Heart right ventricle (tissue), 16 donors: Measurements from ENCODE around the gene IFNL4. TPM values are rescaled to one million over a fixed set of nuclear protein-coding genes. Genes with fewer than 3 reads are reported as not detected.

Experiments
- ATAC-seq, 8 donors: fragments of 200-7000 bp; cut with Tn5 transposase; one replicate each; pipeline ENCODE4 v1.9.1; 2020; ENCODE audit warnings: mild to moderate bottlenecking in 8 of 8, moderate library complexity in 8 of 8, moderate number of reproducible peaks in 1 of 8
- DNase-seq, 2 donors: peaks; one replicate each; pipeline ENCODE4 v3.0.0-alpha.2; 2020
- H3K27ac ChIP-seq, 10 donors: fragments of 200-600 bp; sonication (generic) in 2 of 10; one replicate each; pipeline versions ENCODE4 v1.5.0 to v1.8.0; 2020 to 2022; ENCODE audit warnings: mild to moderate bottlenecking in 3 of 10
- H3K27me3 ChIP-seq, 7 donors: fragments of 200-600 bp; one replicate each; pipeline ENCODE4 v1.8.0; 2021 to 2022; ENCODE audit warnings: mild to moderate bottlenecking in 2 of 7
- H3K36me3 ChIP-seq, 9 donors: fragments of 200-600 bp; sonication (generic) in 1 of 9; one replicate each; pipeline versions ENCODE4 v1.5.0 to v1.8.0; 2020 to 2022; ENCODE audit warnings: mild to moderate bottlenecking in 2 of 9
- H3K4me1 ChIP-seq, 9 donors: fragments of 200-600 bp; sonication (generic) in 1 of 9; one replicate each; pipeline versions ENCODE4 v1.5.0 to v1.8.0; 2020 to 2022; ENCODE audit warnings: mild to moderate bottlenecking in 4 of 9
- H3K4me3 ChIP-seq, 10 donors: fragments of 200-600 bp; sonication (generic) in 2 of 10; one replicate each; pipeline versions ENCODE4 v1.5.0 to v1.8.0; 2020 to 2022; ENCODE audit warnings: mild to moderate bottlenecking in 7 of 10, moderate library complexity in 2 of 10
- H3K9me3 ChIP-seq, 11 donors: fragments of 200-600 bp in 10 of 11; sonication (generic) in 2 of 11; one replicate each; pipeline versions ENCODE4 v1.5.0 to v1.8.0; 2013 to 2022; ENCODE audit warnings: mild to moderate bottlenecking in 2 of 11, control low read depth in 1 of 11, moderate library complexity in 1 of 11
- WGBS, 2 donors: extraction: QIAGEN DNeasy Blood & Tissue Kit; methylation state at CpG; one replicate each; pipeline ENCODE4 v1.1.7; 2013; ENCODE audit warnings: inconsistent platforms in 1 of 2; 5-methylcytosine and 5-hydroxymethylcytosine counted together
- intact Hi-C, 10 donors: fragments of 100-400 bp; cut with DNase I; formaldehyde crosslinking; loops; one replicate each; pipeline versions ENCODE4 v1.11.1 to v1.14.2; 2022
- polyA plus RNA-seq, 2 donors: library from polyadenylated mRNA; stranded (reverse); fragments of 200-250 nt; gene quantifications; one replicate each; pipeline ENCODE4 v1.2.3, GENCODE V29; 2013
- total RNA-seq, 10 donors: library from RNA; stranded (reverse); fragmentation: NEBNext Ultra II Directional in 3 of 10; extraction: Animal tissue kit (Norgen Biotek cat#: 25700) in 3 of 10; gene quantifications; one replicate each; pipeline versions ENCODE4 v1.2.1 to v1.2.4, GENCODE V29; 2021 to 2023
- TF ChIP-seq, protein P1 (sequence below), 9 donors: fragments of 200-600 bp; sonication (generic) in 2 of 9; IDR thresholded peaks; one replicate each; pipeline versions ENCODE4 v1.5.0 to v1.8.0; 2021 to 2022; ENCODE audit warnings: antibody characterized with exemption in 9 of 9, mild to moderate bottlenecking in 5 of 9, moderate library complexity in 1 of 9
- donor health status: Arrhythmogenic right ventricular cardiomyopathy.
- donor health status: ischemic (EF 13 %, LVEDD 7.1; RV severe dilation, severe dysfunction).
- donor health status: healthy with polysubstance abuse.
- donor health status: DM: no; HTN: yes; CAD: no.
- donor health status: DM: no; HTN: no; CAD: no.
- donor health status: ischemic (EF 25% LVEDD 6.9; RV normal size, moderate dysfunction).
- donor health status: ischemic (EF 25% LVEDD 5.7; RV mildly dilated, moderate dysfunction).
- donor health status: healthy.
- donor health status: DM: yes; HTN: yes; CAD: no.
- donor health status: Ischemic cardiomyopathy.
- donor health status: ischemic (EF 35%, LVEDD 5.7; RV mildly dilated, moderate dysfunction).
- donor health status: nonischemic (EF 11% LVEDD 7.7; RV severe dilation, severe dysfunction).
- donor health status: DM: yes; HTN: yes; CAD: no.
- donor health status: PGD.
- donor health status: ischemic (EF 29% LVEDD 5.4; RV normal size, mild dysfunction).
- donor health status: nonischemic (EF 23%, LVEDD 6.1; RV moderate dilation, normal function).

Gene IFNL4
- total and polyA plus RNA-seq, 12 donors = not detected

DNA sequence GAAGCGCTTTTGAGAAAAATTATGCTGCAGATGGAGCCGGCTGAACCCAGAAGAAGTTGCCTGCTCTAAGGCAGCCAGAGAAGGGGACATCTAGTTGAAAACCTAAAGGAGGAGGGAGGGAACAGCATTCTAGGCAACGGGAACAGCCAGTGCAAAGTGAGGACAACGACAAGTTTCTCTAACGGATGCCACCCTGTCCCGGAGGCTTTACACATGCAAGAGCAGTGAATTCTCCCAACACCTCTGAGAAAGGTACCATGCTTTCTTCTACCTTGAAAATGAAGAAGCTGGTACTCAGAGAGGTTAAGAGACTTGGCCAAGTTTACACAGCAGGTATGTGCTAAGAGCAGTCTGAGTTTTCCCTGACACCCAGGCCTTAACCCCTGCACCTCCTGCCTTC, 9.7 kb downstream of the IFNL4 start:
- no peaks in the 10 kb centered on the region for H3K36me3 ChIP-seq
- H3K27me3 ChIP-seq = peaks cover 0 to 57% (median 48%) of the 10 kb centered on the region in 7 donors
- ATAC-seq (no peak), DNase-seq (no peak)
- H3K9me3 ChIP-seq = no peaks in the 10 kb centered on the region
- H3K4me3 ChIP-seq = no peak overlapping the region
- intact Hi-C loops = no loop called here
- no peaks in the 10 kb centered on the region for H3K4me1 ChIP-seq
- WGBS, 2 donors = 88 to 92% methylated on average over 6 of the region's 6 CpGs
- TF ChIP-seq, protein P1, sequence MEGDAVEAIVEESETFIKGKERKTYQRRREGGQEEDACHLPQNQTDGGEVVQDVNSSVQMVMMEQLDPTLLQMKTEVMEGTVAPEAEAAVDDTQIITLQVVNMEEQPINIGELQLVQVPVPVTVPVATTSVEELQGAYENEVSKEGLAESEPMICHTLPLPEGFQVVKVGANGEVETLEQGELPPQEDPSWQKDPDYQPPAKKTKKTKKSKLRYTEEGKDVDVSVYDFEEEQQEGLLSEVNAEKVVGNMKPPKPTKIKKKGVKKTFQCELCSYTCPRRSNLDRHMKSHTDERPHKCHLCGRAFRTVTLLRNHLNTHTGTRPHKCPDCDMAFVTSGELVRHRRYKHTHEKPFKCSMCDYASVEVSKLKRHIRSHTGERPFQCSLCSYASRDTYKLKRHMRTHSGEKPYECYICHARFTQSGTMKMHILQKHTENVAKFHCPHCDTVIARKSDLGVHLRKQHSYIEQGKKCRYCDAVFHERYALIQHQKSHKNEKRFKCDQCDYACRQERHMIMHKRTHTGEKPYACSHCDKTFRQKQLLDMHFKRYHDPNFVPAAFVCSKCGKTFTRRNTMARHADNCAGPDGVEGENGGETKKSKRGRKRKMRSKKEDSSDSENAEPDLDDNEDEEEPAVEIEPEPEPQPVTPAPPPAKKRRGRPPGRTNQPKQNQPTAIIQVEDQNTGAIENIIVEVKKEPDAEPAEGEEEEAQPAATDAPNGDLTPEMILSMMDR (IDR thresholded peaks at IDR 0.05) = no peak
- no peak overlapping the region for H3K27ac ChIP-seq

DNA sequence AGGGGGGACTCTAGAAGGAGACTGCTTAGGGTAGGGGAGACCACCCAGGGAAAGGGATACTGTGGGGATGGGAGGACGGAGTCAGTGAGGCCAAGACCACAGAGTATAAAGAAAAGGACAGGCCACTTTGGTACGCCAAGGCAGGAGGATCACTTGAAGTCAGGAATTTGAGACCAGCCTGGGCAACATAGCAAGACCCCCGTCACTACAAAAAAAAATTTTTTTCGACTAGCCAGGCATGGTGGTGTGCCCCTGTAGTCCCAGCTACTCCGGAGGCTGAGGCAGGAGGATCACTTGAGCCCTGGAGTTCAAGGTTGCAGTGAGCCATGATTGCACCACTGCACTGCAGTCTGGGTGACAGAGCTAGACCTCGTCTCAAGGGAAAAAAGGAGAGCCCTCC, 10.4 kb downstream of the IFNL4 start:
- H3K27ac ChIP-seq = no peak overlapping the region
- no peak overlapping the region for H3K4me3 ChIP-seq
- H3K27me3 ChIP-seq = peaks cover 0 to 57% (median 40%) of the 10 kb centered on the region in 7 donors
- DNase-seq (no peak), ATAC-seq (no peak)
- 79 to 85% methylated on average over 6 of the region's 6 CpGs for WGBS, 2 donors
- TF ChIP-seq, protein P1 (IDR thresholded peaks at IDR 0.05) = no peak
- H3K4me1 ChIP-seq = no peaks in the 10 kb centered on the region
- H3K9me3 ChIP-seq = no peaks in the 10 kb centered on the region
- intact Hi-C loops = no loop called here
- no peaks in the 10 kb centered on the region for H3K36me3 ChIP-seq

- no peak for DNase-seq
- no peak for ATAC-seq
- Histone ChIP-seq H3K4me3 (no peak overlapping the region), H3K27ac (no peak overlapping the region), H3K36me3 (no peaks in the 10 kb centered on the region), H3K4me1 (no peaks in the 10 kb centered on the region), H3K9me3 (no peaks in the 10 kb centered on the region), H3K27me3 (peaks cover 0 to 61% (median 38%) of the 10 kb centered on the region in 7 donors)
- TF ChIP-seq, protein P1 (IDR thresholded peaks at IDR 0.05) = no peak
- intact Hi-C loops = no loop called here
- 38 to 43% methylated on average over 22 of the region's 22 CpGs for WGBS, 2 donors
Measured at GRCh38 chr19:39237200-39238184, 11.2 kb downstream of the IFNL4 start.

DNA sequence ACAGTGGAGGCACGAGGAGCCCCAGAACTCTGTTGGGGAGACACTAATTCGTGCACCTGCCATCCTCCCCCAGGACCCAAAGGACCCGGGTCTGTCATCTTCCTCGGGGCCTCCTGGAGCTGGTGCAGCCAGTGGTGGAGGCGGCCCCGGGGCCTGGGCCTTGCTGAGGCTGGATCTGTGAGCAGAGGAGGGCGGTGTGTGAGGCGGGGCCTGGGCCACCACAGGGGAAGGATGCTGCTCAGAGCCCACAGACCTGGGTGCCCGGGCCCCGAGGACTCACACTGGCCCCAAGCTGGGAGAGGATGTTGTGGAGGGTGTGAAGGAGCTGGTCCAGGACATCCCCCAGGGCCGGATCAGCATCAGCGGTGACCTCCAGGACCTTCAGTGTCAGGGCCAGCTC, 12.1 kb downstream of the IFNL4 start:
- ATAC-seq (no peak), DNase-seq (no peak)
- Histone ChIP-seq H3K36me3 (no peaks in the 10 kb centered on the region), H3K27ac (no peak overlapping the region), H3K4me3 (no peak overlapping the region), H3K27me3 (peaks cover 0 to 61% (median 38%) of the 10 kb centered on the region in 7 donors), H3K9me3 (no peaks in the 10 kb centered on the region), H3K4me1 (no peaks in the 10 kb centered on the region)
- TF ChIP-seq, protein P1 (IDR thresholded peaks at IDR 0.05) = no peak
- intact Hi-C loops = no loop called here
- WGBS, 2 donors = 62 to 71% methylated on average over 12 of the region's 12 CpGs
